K562 (cell line): Measurements from ENCODE around the gene EEF1A2. TPM values are rescaled to one million over a fixed set of nuclear protein-coding genes. Genes with fewer than 3 reads are reported as not detected.

ENCODE experiments used
- ARID2 ChIP-seq: fragments of 450-650 bp; IDR thresholded peaks from 2 replicates; pipeline ENCODE4 v1.6.1; 2017; ENCODE audit warnings: antibody characterized with exemption, mild to moderate bottlenecking
- CBX8 ChIP-seq: fragments of 200-600 bp; sonication (generic); IDR thresholded peaks from 2 replicates; pipeline ENCODE4 v1.6.1; 2012; ENCODE audit warnings: borderline replicate concordance, mixed run types, low read depth, mild to moderate bottlenecking, moderate library complexity, mixed read lengths, low read length, control low read depth, inconsistent platforms; ENCODE audit not compliant: poor library complexity, severe bottlenecking; ENCODE audit errors: extremely low read depth
- HMG20B ChIP-seq: fragments of 250-450 bp; sonication (Bioruptor Pico); IDR thresholded peaks from 2 replicates; pipeline ENCODE4 v1.5.0; 2021; ENCODE audit warnings: mild to moderate bottlenecking
- HNRNPK ChIP-seq: fragments of 200-400 bp; formaldehyde crosslinking; IDR thresholded peaks from one replicate; pipeline ENCODE4 v1.6.1; 2018; ENCODE audit warnings: mild to moderate bottlenecking, low read depth, low read length; ENCODE audit not compliant: poor library complexity, severe bottlenecking
- HNRNPLL ChIP-seq: fragments of 200-400 bp; formaldehyde crosslinking; IDR thresholded peaks from 2 replicates; pipeline ENCODE4 v1.6.1; 2017; ENCODE audit warnings: low read length, low read depth, mild to moderate bottlenecking; ENCODE audit not compliant: poor library complexity, severe bottlenecking
- KAT2B ChIP-seq: IDR thresholded peaks from one replicate; pipeline ENCODE4 v1.6.1; 2012; ENCODE audit warnings: low read depth, mild to moderate bottlenecking, control low read depth, inconsistent platforms, low read length, moderate library complexity
- KLF10 ChIP-seq: fragments of 250-450 bp; sonication (Bioruptor Pico); IDR thresholded peaks from 2 replicates; pipeline ENCODE4 v1.6.1; 2021; ENCODE audit warnings: matching md5 sums
- NR2C2 ChIP-seq, 2 experiments: fragments of 200-800 bp in 1 of 2; sonication (Bioruptor generic) in 1 of 2; sonication (generic) in 1 of 2; formaldehyde crosslinking in 1 of 2; IDR thresholded peaks; 2 replicates each; pipeline versions ENCODE4 v1.6.1 to v1.8.0; 2016 to 2022; ENCODE audit warnings: mild to moderate bottlenecking in 1 of 2, missing compliant biosample characterization in 1 of 2, missing genetic modification characterization in 1 of 2, missing genetic modification reagents in 1 of 2
- SAP30 ChIP-seq: fragments of 200-600 bp; sonication (generic); IDR thresholded peaks from 2 replicates; pipeline ENCODE4 v1.6.1; 2012; ENCODE audit warnings: borderline replicate concordance, low read depth, mild to moderate bottlenecking, moderate library complexity, low read length, control low read depth, inconsistent platforms; ENCODE audit not compliant: insufficient read depth, poor library complexity, severe bottlenecking
- SMC3 ChIP-seq: conservative IDR thresholded peaks from 2 replicates; pipeline ENCODE4 v1.6.1; 2011; ENCODE audit warnings: low read depth, low read length, improper control_type of control experiment; ENCODE audit not compliant: insufficient read depth
- SREBF2 ChIP-seq: sonication (generic); formaldehyde crosslinking; IDR thresholded peaks from 2 replicates; pipeline ENCODE4 v1.4.0; 2020; ENCODE audit warnings: mild to moderate bottlenecking, missing genetic modification reagents
- TAF1 ChIP-seq: IDR thresholded peaks from 2 replicates; pipeline ENCODE4 v1.6.1; 2011; ENCODE audit warnings: mild to moderate bottlenecking, low read length, moderate library complexity; ENCODE audit not compliant: insufficient read depth, control insufficient read depth, severe bottlenecking; ENCODE audit errors: extremely low read depth
- TAF9B ChIP-seq: fragments of 450-650 bp; IDR thresholded peaks from 2 replicates; pipeline ENCODE4 v1.6.1; 2018; ENCODE audit warnings: mild to moderate bottlenecking; ENCODE audit not compliant: partially characterized antibody
- TEAD1 ChIP-seq, 2 experiments: fragments of 450-650 bp in 1 of 2; sonication (generic) in 1 of 2; formaldehyde crosslinking; IDR thresholded peaks; 2 replicates each; pipeline versions ENCODE4 v1.4.0 to v1.8.0; 2020 to 2022; ENCODE audit warnings: mild to moderate bottlenecking in 2 of 2, missing genetic modification reagents in 1 of 2
- TEAD2 ChIP-seq: fragments of 450-650 bp; IDR thresholded peaks from 2 replicates; pipeline ENCODE4 v1.6.1; 2016; ENCODE audit warnings: missing genetic modification characterization, control low read depth, missing compliant biosample characterization
- ZNF282 ChIP-seq: sonication (generic); formaldehyde crosslinking; IDR thresholded peaks from 2 replicates; pipeline ENCODE4 v1.8.1; 2023; ENCODE audit warnings: missing genetic modification reagents
- ZNF75A ChIP-seq: fragments of 450-650 bp; formaldehyde crosslinking; IDR thresholded peaks from 2 replicates; pipeline ENCODE4 v1.4.0; 2020; ENCODE audit warnings: mild to moderate bottlenecking
- polyA plus RNA-seq, 8 experiments: library from polyadenylated mRNA; depleted of rRNA in 4 of 8; stranded (reverse) in 5 of 8; unstranded in 3 of 8; fragments of >200 nt; fragmentation: Nextera tagmentation in 2 of 8; fragmentation: Illumina TruSeq in 1 of 8; extraction: Ambion mirVana in 2 of 8; extraction: Trizol in 1 of 8; gene quantifications; 2 replicates each; pipeline versions ENCODE4 v1.2.1 to v1.2.3, GENCODE V29; 2011 to 2014; ENCODE audit warnings: inconsistent platforms in 1 of 8, missing spikeins in 1 of 8
- total RNA-seq, 7 experiments: library from RNA; depleted of rRNA in 6 of 7; stranded (reverse); fragments of >200 nt in 6 of 7; fragmentation: Illumina TruSeq in 2 of 7; extraction: Trizol in 2 of 7; gene quantifications; 2 replicates each; pipeline versions ENCODE4 v1.2.1 to v1.2.3, GENCODE V29; 2011 to 2021; ENCODE audit warnings: low replicate concordance in 1 of 7
- TF ChIP-seq, protein P1 (sequence below), 2 experiments: IDR thresholded peaks; 2 replicates each; pipeline ENCODE4 v1.6.1; 2012; ENCODE audit warnings: improper control_type of control experiment in 2 of 2, low read depth in 2 of 2, low read length in 2 of 2, borderline replicate concordance in 1 of 2
- TF ChIP-seq, protein P2 (sequence below): fragments of 250-450 bp; sonication (Bioruptor Pico); IDR thresholded peaks from 2 replicates; pipeline ENCODE4 v1.4.0; 2020; ENCODE audit warnings: mild to moderate bottlenecking, moderate library complexity
- TF ChIP-seq, protein P3 (sequence below): fragments of 250-450 bp; sonication (Bioruptor Pico); IDR thresholded peaks from 2 replicates; pipeline ENCODE4 v1.4.0; 2020; ENCODE audit warnings: mild to moderate bottlenecking, moderate library complexity, borderline replicate concordance

EEF1A2 gene
- total and polyA plus RNA-seq, 9 of the 15 experiments (the other 6 are each of a cell fraction or from before 2014, with no cell fraction given), result 0.04 to 29.6 (median 11.5) TPM

DNA sequence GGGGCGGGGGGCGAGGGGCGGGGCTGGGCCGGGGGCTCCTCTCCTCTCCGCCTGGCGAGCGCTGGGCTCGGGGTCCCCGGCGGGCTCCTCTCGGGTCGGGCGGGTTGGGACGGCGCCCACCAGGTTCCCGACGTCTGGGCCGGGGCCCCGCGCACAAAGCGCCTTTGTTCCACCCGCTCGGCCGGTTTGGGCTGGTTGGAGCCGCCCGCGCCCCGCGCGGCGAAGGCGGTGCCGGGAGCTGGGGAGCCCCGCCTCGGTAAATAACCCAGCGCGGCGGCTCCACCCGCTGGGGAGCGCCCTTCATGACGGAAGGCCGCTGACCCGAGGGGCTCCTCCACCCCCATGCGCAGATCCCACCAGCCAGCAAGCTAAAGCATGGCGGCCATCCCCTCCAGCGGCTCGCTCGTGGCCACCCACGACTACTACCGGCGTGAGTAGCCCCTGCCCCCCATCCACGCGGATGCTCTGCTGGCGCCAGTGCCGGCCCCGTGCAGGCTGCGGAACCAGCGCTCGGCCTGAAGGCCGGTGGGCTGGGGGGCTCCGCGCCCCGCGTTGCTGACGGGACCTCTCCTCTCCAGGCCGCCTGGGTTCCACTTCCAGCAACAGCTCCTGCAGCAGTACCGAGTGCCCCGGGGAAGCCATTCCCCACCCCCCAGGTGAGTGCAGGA lies 22.2 kb upstream of the EEF1A2 start (continued):
- TF ChIP-seq, protein P1, sequence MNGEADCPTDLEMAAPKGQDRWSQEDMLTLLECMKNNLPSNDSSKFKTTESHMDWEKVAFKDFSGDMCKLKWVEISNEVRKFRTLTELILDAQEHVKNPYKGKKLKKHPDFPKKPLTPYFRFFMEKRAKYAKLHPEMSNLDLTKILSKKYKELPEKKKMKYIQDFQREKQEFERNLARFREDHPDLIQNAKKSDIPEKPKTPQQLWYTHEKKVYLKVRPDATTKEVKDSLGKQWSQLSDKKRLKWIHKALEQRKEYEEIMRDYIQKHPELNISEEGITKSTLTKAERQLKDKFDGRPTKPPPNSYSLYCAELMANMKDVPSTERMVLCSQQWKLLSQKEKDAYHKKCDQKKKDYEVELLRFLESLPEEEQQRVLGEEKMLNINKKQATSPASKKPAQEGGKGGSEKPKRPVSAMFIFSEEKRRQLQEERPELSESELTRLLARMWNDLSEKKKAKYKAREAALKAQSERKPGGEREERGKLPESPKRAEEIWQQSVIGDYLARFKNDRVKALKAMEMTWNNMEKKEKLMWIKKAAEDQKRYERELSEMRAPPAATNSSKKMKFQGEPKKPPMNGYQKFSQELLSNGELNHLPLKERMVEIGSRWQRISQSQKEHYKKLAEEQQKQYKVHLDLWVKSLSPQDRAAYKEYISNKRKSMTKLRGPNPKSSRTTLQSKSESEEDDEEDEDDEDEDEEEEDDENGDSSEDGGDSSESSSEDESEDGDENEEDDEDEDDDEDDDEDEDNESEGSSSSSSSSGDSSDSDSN (IDR thresholded peaks at IDR 0.05; ENCODE audit: borderline replicate concordance in 1 of 2, low read depth in 2 of 2, low read length in 2 of 2), result peak; percentile 67 to 69; a peak in 2 of 4 replicates
- TF ChIP-seq KLF10, result no peak
- TF ChIP-seq CBX8, result no peak
- peak; percentile 81; the same call in 1 of the 2 replicates for TF ChIP-seq ZNF282 (CRISPR knock-in tag)
- no peak for TF ChIP-seq NR2C2 (CRISPR knock-in tag; IDR thresholded peaks at IDR 0.05)
- no peak for TF ChIP-seq NR2C2 (tag; IDR thresholded peaks at IDR 0.05)
- TF ChIP-seq, protein P2, sequence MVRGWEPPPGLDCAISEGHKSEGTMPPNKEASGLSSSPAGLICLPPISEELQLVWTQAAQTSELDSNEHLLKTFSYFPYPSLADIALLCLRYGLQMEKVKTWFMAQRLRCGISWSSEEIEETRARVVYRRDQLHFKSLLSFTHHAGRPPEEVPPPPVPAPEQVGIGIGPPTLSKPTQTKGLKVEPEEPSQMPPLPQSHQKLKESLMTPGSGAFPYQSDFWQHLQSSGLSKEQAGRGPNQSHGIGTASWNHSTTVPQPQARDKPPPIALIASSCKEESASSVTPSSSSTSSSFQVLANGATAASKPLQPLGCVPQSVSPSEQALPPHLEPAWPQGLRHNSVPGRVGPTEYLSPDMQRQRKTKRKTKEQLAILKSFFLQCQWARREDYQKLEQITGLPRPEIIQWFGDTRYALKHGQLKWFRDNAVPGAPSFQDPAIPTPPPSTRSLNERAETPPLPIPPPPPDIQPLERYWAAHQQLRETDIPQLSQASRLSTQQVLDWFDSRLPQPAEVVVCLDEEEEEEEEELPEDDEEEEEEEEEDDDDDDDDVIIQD (CRISPR knock-in tag), result no peak
- TF ChIP-seq, protein P3, sequence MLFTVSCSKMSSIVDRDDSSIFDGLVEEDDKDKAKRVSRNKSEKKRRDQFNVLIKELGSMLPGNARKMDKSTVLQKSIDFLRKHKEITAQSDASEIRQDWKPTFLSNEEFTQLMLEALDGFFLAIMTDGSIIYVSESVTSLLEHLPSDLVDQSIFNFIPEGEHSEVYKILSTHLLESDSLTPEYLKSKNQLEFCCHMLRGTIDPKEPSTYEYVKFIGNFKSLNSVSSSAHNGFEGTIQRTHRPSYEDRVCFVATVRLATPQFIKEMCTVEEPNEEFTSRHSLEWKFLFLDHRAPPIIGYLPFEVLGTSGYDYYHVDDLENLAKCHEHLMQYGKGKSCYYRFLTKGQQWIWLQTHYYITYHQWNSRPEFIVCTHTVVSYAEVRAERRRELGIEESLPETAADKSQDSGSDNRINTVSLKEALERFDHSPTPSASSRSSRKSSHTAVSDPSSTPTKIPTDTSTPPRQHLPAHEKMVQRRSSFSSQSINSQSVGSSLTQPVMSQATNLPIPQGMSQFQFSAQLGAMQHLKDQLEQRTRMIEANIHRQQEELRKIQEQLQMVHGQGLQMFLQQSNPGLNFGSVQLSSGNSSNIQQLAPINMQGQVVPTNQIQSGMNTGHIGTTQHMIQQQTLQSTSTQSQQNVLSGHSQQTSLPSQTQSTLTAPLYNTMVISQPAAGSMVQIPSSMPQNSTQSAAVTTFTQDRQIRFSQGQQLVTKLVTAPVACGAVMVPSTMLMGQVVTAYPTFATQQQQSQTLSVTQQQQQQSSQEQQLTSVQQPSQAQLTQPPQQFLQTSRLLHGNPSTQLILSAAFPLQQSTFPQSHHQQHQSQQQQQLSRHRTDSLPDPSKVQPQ (CRISPR knock-in tag), result no peak
- TF ChIP-seq ARID2, result no peak
- no peak for TF ChIP-seq HMG20B (CRISPR knock-in tag)
- no peak for TF ChIP-seq ZNF75A
- TF ChIP-seq TEAD2, result no peak
- peak; percentile 24 for TF ChIP-seq HNRNPLL
- peak in 1 of 2 experiments; percentile 61; a peak in 1 of 4 replicates for TF ChIP-seq TEAD1 (CRISPR knock-in tag; IDR thresholded peaks at IDR 0.05)
- TF ChIP-seq SREBF2 (CRISPR knock-in tag), result no peak
- no peak for TF ChIP-seq TAF1
- peak; percentile 54 for TF ChIP-seq KAT2B
- peak; percentile 31 for TF ChIP-seq SAP30
- no peak for TF ChIP-seq TAF9B
- no peak for TF ChIP-seq SMC3
- peak; percentile 55 for TF ChIP-seq HNRNPK
